Heart right ventricle (tissue), 16 donors: ENCODE measurements around the gene PTRH1. TPM values are rescaled to one million over a fixed set of nuclear protein-coding genes. Genes with fewer than 3 reads are reported as not detected.

Source experiments
- ATAC-seq, 8 donors: fragments of 200-7000 bp; cut with Tn5 transposase; one replicate each; pipeline ENCODE4 v1.9.1; 2020; ENCODE audit warnings: mild to moderate bottlenecking in 8 of 8, moderate library complexity in 8 of 8, moderate number of reproducible peaks in 1 of 8
- DNase-seq, 2 donors: peaks; one replicate each; pipeline ENCODE4 v3.0.0-alpha.2; 2020
- H3K27ac ChIP-seq, 10 donors: fragments of 200-600 bp; sonication (generic) in 2 of 10; one replicate each; pipeline versions ENCODE4 v1.5.0 to v1.8.0; 2020 to 2022; ENCODE audit warnings: mild to moderate bottlenecking in 3 of 10
- H3K27me3 ChIP-seq, 7 donors: fragments of 200-600 bp; one replicate each; pipeline ENCODE4 v1.8.0; 2021 to 2022; ENCODE audit warnings: mild to moderate bottlenecking in 2 of 7
- H3K36me3 ChIP-seq, 9 donors: fragments of 200-600 bp; sonication (generic) in 1 of 9; one replicate each; pipeline versions ENCODE4 v1.5.0 to v1.8.0; 2020 to 2022; ENCODE audit warnings: mild to moderate bottlenecking in 2 of 9
- H3K4me1 ChIP-seq, 9 donors: fragments of 200-600 bp; sonication (generic) in 1 of 9; one replicate each; pipeline versions ENCODE4 v1.5.0 to v1.8.0; 2020 to 2022; ENCODE audit warnings: mild to moderate bottlenecking in 4 of 9
- H3K4me3 ChIP-seq, 10 donors: fragments of 200-600 bp; sonication (generic) in 2 of 10; one replicate each; pipeline versions ENCODE4 v1.5.0 to v1.8.0; 2020 to 2022; ENCODE audit warnings: mild to moderate bottlenecking in 7 of 10, moderate library complexity in 2 of 10
- H3K9me3 ChIP-seq, 11 donors: fragments of 200-600 bp in 10 of 11; sonication (generic) in 2 of 11; one replicate each; pipeline versions ENCODE4 v1.5.0 to v1.8.0; 2013 to 2022; ENCODE audit warnings: mild to moderate bottlenecking in 2 of 11, control low read depth in 1 of 11, moderate library complexity in 1 of 11
- WGBS, 2 donors: extraction: QIAGEN DNeasy Blood & Tissue Kit; methylation state at CpG; one replicate each; pipeline ENCODE4 v1.1.7; 2013; ENCODE audit warnings: inconsistent platforms in 1 of 2; 5-methylcytosine and 5-hydroxymethylcytosine counted together
- intact Hi-C, 10 donors: fragments of 100-400 bp; cut with DNase I; formaldehyde crosslinking; loops; one replicate each; pipeline versions ENCODE4 v1.11.1 to v1.14.2; 2022
- polyA plus RNA-seq, 2 donors: library from polyadenylated mRNA; stranded (reverse); fragments of 200-250 nt; gene quantifications; one replicate each; pipeline ENCODE4 v1.2.3, GENCODE V29; 2013
- total RNA-seq, 10 donors: library from RNA; stranded (reverse); fragmentation: NEBNext Ultra II Directional in 3 of 10; extraction: Animal tissue kit (Norgen Biotek cat#: 25700) in 3 of 10; gene quantifications; one replicate each; pipeline versions ENCODE4 v1.2.1 to v1.2.4, GENCODE V29; 2021 to 2023
- TF ChIP-seq, protein P1 (sequence below), 9 donors: fragments of 200-600 bp; sonication (generic) in 2 of 9; IDR thresholded peaks; one replicate each; pipeline versions ENCODE4 v1.5.0 to v1.8.0; 2021 to 2022; ENCODE audit warnings: antibody characterized with exemption in 9 of 9, mild to moderate bottlenecking in 5 of 9, moderate library complexity in 1 of 9
- donor health status: Arrhythmogenic right ventricular cardiomyopathy.
- donor health status: ischemic (EF 13 %, LVEDD 7.1; RV severe dilation, severe dysfunction).
- donor health status: healthy with polysubstance abuse.
- donor health status: DM: no; HTN: yes; CAD: no.
- donor health status: DM: no; HTN: no; CAD: no.
- donor health status: ischemic (EF 25% LVEDD 6.9; RV normal size, moderate dysfunction).
- donor health status: ischemic (EF 25% LVEDD 5.7; RV mildly dilated, moderate dysfunction).
- donor health status: healthy.
- donor health status: DM: yes; HTN: yes; CAD: no.
- donor health status: Ischemic cardiomyopathy.
- donor health status: ischemic (EF 35%, LVEDD 5.7; RV mildly dilated, moderate dysfunction).
- donor health status: nonischemic (EF 11% LVEDD 7.7; RV severe dilation, severe dysfunction).
- donor health status: DM: yes; HTN: yes; CAD: no.
- donor health status: PGD.
- donor health status: ischemic (EF 29% LVEDD 5.4; RV normal size, mild dysfunction).
- donor health status: nonischemic (EF 23%, LVEDD 6.1; RV moderate dilation, normal function).

Gene PTRH1
- total and polyA plus RNA-seq, 12 donors, result 8.1 to 47.0 (median 11.5) TPM

DNA sequence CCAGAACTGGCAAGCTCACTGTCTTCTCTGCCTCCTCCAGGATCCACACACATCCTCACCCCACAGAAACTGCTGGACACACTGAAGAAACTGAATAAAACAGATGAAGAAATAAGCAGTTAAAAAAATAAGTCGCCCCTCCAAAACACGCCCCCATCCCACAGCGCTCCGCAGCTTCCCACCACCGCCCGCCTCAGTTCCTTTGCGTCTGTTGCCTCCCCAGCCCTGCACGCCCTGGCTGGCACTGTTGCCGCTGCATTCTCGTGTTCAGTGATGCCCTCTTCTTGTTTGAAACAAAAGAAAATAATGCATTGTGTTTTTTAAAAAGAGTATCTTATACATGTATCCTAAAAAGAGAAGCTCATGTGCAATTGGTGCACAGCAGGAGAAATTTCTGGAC, 24.7 kb downstream of the PTRH1 start:
- ATAC-seq, result no peak
- no peak for DNase-seq
- H3K27me3 ChIP-seq, result no peaks in the 10 kb centered on the region
- no peak overlapping the region for H3K27ac ChIP-seq
- TF ChIP-seq, protein P1, sequence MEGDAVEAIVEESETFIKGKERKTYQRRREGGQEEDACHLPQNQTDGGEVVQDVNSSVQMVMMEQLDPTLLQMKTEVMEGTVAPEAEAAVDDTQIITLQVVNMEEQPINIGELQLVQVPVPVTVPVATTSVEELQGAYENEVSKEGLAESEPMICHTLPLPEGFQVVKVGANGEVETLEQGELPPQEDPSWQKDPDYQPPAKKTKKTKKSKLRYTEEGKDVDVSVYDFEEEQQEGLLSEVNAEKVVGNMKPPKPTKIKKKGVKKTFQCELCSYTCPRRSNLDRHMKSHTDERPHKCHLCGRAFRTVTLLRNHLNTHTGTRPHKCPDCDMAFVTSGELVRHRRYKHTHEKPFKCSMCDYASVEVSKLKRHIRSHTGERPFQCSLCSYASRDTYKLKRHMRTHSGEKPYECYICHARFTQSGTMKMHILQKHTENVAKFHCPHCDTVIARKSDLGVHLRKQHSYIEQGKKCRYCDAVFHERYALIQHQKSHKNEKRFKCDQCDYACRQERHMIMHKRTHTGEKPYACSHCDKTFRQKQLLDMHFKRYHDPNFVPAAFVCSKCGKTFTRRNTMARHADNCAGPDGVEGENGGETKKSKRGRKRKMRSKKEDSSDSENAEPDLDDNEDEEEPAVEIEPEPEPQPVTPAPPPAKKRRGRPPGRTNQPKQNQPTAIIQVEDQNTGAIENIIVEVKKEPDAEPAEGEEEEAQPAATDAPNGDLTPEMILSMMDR (IDR thresholded peaks at IDR 0.05), result no peak
- 93 to 96% methylated on average over 10 of the region's 10 CpGs for WGBS, 2 donors
- intact Hi-C loops, result loop anchor here in 1 of 10 donors (10.0 kb wide), 1 partner anchor 196 kb away; no protein-coding TSS in a partner anchor
- no peaks in the 10 kb centered on the region for H3K4me1 ChIP-seq
- no peak overlapping the region for H3K4me3 ChIP-seq
- H3K36me3 ChIP-seq, result peaks cover 0 to 83% (median 41%) of the 10 kb centered on the region in 9 donors
- H3K9me3 ChIP-seq, result no peaks in the 10 kb centered on the region

DNA sequence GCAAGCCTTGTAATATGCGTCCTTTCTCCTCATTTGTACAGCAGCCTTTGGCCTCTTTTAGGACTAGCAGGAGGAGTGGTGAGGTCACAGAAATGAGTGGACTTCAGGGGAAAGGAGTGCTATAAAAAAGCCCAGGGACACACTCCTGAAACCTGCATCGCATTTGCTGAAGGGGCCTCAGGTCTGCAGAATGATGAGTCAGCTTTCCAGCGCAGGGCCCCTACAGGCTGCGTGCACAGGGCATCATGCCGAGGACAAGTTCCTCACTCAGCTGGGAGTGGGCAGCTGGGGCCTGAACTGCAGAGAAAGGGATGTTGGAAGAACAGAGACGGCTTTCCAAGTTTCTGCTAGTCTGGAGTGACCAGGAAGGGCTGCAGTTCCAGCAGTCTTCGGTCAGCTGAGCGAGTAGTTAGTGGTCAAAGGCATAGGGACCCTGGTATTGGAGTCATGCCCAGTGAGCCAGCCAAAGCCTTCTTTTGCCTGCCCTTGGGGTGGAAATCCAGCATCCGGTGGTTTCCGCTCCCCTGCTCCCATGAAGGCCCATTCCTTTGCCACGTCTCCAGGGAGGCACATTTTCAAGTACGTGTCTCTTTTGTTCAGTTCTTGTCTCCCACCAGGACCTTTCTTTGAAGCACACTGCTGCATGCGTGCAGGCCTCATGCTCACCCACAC, 26.0 kb downstream of the PTRH1 start:
- Histone ChIP-seq H3K4me1 (no peaks in the 10 kb centered on the region), H3K9me3 (no peaks in the 10 kb centered on the region), H3K36me3 (peaks cover 0 to 90% (median 47%) of the 10 kb centered on the region in 9 donors), H3K27ac (no peak overlapping the region), H3K4me3 (no peak overlapping the region), H3K27me3 (no peaks in the 10 kb centered on the region)
- intact Hi-C loops, result no loop called here
- TF ChIP-seq, protein P1 (IDR thresholded peaks at IDR 0.05), result no peak
- no peak for DNase-seq
- 94 to 96% methylated on average over 13 of the region's 13 CpGs for WGBS, 2 donors
- no peak for ATAC-seq

GRCh38 chr9:127686461-127687393, 28.7 kb downstream of the PTRH1 start:
- ATAC-seq, result no peak
- intact Hi-C loops, result no loop called here
- TF ChIP-seq, protein P1 (IDR thresholded peaks at IDR 0.05), result no peak
- H3K4me3 ChIP-seq, result no peak overlapping the region
- H3K27me3 ChIP-seq, result no peaks in the 10 kb centered on the region
- no peaks in the 10 kb centered on the region for H3K4me1 ChIP-seq
- no peak overlapping the region for H3K27ac ChIP-seq
- no peak for DNase-seq
- 86 to 88% methylated on average over 6 of the region's 6 CpGs for WGBS, 2 donors
- H3K9me3 ChIP-seq, result no peaks in the 10 kb centered on the region
- peaks cover 0 to 100% (median 61%) of the 10 kb centered on the region in 9 donors for H3K36me3 ChIP-seq

DNA sequence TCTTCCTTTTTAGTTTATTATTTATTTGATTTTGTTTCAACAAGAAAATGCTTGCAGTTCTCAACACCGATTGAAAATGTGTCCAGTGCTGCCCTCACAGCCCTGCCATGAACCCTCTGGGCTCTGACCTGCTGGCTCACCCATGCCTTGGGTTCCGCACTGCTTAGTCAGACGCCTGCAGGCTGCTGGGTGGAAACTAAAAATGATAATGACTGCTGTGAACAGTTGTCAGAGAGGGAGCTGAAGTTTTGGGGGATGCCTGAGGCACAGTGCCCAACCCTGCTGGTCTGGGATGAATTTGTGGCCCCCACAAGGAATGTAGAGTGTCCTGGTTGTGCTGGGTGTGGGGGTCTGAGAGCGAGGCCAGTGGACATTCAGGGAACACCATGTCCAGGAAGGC, 30.9 kb downstream of the PTRH1 start:
- intact Hi-C loops, result no loop called here
- Histone ChIP-seq H3K27me3 (no peaks in the 10 kb centered on the region), H3K4me1 (no peaks in the 10 kb centered on the region), H3K27ac (no peak overlapping the region), H3K9me3 (no peaks in the 10 kb centered on the region), H3K4me3 (no peak overlapping the region), H3K36me3 (peaks cover 0 to 100% (median 77%) of the 10 kb centered on the region in 9 donors)
- ATAC-seq, result no peak
- WGBS, 2 donors, result 93% methylated on average over 4 of the region's 4 CpGs
- DNase-seq, result no peak
- TF ChIP-seq, protein P1 (IDR thresholded peaks at IDR 0.05), result no peak
